ENCODE data around the gene CD81.
"Not testable (repeated sequence)": the region's sequence is repeated elsewhere in the genome, so short reads cannot be mapped to it uniquely, and the experiment has no call there.

GRCh38 chr11:2333486-2334205, 43.5 kb upstream of the CD81 start:
- TF ChIP-seq CTCF (IDR thresholded peaks at IDR 0.05; ENCODE audit: low read depth, low read length); EZH2phosphoT487 (IDR thresholded peaks at IDR 0.05; ENCODE audit: low read depth): not testable (repeated sequence)
